NCI-H1930 (cell line): ENCODE measurements around the gene CCDC57.
"Not testable (repeated sequence)": the region's sequence is repeated elsewhere in the genome, so short reads cannot be mapped to it uniquely, and the experiment has no call there.

ENCODE experiments used
- DNase-seq, 2 experiments: peaks; one replicate each; lab custom pipeline; 2025; lab: John Stamatoyannopoulos, UW

Gene CCDC57

DNA sequence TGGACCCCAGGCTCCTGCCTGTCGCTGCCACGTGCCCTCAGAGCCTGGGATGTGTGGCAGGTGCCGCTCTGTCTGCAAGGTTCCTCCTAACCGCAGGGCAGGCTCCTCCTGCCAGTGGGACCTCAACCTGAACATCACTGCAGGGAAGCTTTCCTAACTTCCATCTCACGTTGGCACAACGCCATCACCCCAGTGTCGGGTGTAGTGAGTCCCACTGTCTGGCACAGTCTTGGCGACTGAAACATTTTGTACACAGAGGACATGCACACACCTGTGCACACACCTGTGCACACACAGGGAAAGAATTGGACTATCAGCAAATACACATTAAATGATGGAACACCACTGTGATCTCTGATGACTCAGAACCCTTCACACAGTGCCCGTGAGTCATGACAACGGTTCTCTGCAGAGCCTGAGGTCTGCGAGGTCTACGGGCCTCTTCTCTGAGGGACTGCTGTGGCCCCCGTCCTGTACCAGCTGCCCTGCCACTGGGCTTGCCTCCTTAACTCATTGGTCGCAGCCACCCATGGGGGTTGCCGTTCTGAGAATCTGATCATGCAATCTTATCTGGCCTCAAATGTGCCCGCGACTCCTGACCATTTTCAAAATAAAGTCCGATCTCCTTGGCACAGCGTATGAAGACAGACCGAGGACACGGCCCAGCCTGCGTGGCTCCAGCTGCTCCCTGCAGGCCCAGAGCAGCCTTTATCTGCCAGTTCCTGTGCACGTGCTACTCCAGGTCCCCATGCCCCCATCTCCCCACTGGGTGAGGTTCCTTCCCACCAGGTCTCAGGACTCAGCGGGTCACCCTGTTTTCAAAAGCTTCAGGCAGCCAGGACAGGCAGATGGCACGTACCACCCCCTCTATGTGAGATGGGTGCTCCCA is 7.6 kb downstream of the CCDC57 start:
- DNase-seq: no peak

DNA sequence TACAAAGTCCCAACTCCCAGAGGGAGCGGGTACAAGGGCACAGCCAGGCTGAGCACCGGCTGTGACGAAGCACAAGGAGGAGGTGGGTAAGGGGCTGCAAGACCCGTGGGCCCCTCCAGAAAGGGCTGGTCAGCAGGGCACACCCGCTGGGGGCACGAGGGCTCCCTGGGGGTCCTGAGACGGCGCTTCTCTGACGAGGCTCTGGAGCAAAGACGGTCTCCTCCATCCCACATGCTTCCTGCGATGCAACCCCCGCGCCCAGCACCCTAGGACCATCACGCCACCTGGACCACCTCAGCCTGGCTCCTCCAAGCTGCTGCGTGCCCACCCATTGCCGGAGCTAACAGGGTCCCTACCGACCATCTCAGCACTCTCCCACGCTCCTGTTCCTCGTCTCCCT is 8.7 kb downstream of the CCDC57 start:
- DNase-seq: no peak

DNA sequence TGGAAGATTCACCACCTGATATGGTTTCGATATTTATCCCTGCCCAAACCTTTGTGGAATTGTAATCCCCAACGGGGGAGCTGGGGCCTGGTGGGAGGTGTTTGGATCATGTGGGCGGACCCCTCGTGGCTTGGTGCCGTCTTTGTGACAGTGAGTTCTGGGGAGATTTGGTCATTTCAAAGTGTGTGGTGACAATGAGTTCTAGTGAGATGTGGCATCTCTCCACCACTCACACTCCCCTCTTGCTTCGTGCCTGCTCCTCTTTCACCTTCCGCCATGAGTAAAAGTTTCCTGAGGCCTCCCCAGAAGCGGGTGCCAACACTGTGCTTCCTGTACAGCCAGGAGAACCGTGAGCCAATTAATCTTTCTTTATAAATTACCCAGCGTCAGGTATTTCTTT is 9.7 kb downstream of the CCDC57 start:
- no peak for DNase-seq

DNA sequence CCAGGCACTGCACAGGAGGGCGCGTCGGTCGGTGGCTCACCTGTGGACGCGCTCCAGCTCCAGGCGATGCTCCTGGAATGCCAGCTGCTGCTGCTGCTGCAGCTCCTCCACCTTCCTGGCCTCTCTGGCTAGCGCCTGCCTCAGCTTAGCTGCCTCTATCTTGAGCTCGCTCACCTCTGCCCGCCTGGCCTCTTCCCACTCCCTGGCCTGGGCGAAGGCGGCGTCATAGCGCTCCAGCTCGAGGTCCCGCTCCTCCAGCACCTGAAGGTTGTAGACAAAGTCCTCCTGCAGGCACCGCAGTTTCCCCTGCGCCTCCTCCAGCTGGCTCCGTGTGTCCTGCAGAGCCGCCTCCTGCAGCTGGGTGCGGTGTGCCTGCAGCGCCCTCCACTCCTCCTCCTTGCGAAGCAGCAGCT is 11.1 kb downstream of the CCDC57 start:
- no peak for DNase-seq

DNA sequence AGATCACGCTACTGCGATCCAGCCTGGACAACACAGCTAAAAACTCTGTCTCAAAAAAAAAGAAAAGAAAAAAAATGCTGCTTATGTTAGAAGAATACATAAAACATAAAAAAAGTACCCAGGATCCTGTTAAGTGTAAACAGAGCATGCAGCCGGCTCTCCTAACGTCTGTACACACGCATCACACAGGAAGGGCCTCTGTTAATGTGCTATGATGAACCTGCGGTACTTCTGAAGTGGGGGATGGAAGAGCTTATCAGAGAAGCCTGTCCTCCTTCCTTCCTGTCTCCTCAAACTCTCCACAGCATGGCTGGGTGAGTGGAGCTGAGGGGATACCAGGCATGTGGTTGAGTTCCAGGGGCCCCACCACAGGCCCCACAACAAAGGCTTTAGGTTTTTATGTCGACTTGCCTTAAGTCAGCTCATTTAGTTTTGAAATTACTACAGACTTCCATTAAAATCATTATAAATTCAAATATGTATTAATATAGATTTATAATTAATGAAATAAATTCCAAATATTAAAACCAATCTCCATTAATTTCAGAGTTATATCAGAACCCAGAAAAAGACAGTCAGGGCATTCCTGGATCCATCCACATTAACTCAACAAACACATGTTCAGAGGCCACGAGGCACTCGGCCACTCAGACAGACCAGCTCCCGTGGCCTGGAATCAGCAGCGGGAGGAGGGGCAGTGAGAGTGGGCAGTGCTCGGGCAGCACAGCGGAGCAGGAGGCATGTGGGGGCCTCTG is 11.7 kb downstream of the CCDC57 start:
- no peak for DNase-seq

DNA sequence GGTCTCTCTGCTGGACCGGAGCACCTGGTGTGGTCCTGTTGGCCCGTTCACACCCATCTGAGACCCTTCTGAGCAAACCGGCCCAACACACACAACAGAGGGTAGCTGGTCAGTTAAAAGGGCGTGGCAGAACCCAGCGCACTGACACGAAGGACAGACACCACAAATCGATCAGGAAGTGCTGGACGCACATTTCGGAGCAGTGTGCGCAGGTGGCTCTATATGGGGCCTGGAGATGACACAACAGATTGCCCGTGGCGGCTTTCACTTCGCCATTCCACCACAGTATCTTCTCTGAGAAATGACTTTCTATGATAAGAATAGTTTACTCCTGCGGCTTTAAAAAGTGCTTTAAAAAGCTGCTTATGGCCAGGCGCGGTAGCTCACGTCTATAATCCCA is 12.5 kb downstream of the CCDC57 start:
- no peak for DNase-seq

DNA sequence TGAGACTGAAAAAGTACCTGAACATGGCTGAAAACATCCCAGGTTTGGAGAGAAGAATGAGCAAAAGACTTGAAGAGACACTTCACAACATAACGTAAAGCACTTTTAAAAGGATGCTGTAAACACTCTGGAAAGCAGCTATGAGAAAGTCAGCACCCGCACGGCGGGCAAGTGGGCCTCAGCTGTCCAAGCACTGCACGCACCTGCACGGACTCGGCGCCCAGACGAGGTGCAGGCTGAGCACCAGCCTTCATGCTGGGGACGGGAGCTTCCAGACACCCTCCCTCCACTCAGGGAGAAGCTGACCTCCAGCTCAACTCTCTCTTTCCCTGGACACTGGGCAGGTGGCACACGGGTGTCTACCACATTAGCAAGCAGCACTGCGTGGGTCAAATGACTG is 13.1 kb downstream of the CCDC57 start:
- no peak for DNase-seq

DNA sequence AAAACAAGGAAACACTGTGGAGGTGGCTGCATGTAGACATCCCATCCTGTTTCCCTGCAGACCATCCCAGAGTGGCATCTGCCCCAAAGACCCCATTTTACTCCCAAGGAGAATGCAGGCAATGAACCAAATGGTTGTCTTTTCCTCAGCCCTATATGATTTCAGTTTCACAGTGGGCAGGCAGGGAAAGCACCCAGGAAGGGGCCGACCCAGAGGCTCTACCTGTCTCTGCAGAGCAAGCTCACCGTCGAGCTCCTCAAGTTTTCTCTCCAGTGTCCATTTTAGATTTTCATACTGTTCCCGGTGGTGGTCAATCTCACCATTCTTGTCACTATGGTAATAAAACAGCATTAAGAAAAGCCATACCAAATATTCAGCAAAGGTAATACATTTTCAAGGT is 14.6 kb downstream of the CCDC57 start:
- DNase-seq: no peak

DNA sequence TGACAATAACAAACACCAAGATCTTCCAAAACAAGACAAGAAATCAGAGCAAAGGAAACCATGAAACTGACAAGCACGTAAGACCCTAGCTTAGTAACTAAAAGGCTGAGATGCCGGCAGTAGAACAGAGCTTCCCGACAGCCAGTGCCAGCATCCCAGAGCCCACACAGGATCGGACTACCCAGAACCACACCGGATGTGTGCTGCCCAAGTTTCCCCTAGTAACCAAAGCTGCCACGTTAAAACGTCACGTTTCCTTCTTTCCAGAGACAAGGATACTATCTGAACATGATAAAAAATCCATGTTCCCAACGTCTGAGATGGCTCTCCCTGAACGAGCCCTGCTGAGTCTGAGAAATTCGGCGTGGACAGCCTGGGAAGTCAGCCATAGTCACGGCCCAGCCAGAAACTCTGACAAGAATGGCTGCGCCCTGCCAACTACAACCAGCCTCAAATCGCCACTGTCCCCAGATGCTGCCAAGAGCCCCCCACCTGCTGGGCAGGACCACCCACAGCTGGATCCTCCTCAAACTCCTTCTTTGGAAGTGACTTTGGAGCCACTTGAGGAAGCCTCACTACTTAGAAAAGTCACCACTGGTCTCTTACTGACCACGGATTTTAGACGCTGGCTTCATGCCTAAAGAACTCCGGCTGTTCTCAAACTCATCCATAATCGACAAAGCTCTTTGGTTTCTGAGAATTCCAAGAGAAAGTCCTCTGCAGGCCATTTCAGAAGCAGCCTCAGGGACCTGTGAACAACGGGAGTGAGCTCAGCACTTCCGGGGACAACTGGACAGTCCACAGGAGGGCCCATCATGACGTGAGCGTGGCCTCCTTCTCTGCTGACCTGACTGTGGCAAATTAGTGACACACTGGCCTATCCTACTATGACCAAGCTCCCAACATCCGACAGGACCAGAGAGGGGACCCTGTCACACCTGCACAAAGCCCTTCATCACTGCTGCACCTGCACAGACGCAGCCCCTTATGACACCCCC is 16.7 kb downstream of the CCDC57 start:
- DNase-seq: no peak

DNA sequence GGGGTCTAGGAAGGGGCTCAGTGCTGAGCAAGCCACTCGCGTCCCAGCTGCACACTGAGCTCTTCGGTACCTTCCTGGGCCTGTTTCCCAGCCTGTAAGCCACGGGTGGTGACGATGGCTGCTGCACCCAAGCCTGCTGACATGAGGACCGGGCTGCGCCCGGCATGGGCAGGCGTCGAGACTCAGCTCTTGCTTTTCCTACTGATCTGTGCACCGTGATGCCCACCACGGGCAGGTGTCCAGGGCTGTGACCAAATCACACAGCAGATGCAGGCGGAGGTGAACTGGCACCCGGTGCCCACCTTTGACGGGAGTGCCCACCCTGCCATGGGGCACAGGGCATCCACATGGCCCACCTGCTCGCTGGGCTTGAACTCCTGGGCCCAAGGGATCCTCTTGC is 17.9 kb downstream of the CCDC57 start:
- no peak for DNase-seq

DNA sequence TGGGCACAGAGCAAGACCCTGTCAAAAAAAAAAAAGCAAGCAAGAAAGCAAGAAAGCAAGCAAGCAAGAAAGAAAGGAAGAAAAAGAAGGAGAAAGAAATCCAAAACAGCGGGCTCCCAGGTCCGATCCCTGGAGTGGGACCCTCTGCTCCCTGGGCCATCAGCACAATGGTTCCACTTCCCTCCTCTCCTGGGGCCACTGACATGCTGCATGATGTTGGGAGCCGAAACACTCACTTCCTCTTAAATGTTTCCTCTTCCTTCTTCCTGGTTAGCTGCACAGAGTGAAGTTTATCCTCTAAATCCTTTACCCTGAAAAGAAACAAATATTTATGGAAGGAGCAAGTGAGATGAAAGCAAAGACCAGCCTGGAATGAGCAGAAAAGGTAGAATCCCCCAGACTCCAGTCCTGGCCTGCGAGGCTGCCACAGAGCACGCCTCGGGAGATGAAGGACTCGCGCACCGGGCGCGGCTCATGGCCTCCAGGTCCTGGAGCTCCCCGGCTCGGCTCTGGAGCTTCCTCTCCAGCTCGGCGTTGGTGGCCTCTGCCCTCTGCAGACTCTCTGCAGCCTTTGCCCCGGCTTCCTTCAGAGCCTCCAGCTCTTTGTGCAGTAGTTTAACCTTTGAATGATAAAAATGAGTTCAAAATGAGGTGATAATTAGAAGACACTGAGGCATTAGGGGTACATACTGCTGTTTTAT is 19.0 kb downstream of the CCDC57 start:
- no peak for DNase-seq

DNA sequence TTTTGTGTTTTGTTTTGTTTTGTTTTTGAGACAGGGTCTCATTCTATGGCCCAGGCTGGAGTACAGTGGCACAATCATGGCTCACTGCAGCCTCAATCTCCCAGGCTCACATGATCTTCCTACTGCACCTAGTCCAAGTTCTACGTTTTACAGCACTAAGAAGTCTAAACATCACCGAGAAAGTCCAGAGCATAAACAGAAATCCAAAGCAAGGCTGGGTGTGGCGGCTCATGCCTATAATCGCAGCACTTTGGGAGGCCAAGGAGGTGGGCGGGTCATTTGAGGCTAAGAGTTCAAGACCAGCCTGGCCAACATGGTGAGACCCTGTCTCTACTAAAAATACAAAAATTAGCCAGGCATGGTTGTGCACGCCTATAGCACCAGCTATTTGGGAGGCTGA is 19.6 kb downstream of the CCDC57 start:
- DNase-seq: not testable (repeated sequence)

DNA sequence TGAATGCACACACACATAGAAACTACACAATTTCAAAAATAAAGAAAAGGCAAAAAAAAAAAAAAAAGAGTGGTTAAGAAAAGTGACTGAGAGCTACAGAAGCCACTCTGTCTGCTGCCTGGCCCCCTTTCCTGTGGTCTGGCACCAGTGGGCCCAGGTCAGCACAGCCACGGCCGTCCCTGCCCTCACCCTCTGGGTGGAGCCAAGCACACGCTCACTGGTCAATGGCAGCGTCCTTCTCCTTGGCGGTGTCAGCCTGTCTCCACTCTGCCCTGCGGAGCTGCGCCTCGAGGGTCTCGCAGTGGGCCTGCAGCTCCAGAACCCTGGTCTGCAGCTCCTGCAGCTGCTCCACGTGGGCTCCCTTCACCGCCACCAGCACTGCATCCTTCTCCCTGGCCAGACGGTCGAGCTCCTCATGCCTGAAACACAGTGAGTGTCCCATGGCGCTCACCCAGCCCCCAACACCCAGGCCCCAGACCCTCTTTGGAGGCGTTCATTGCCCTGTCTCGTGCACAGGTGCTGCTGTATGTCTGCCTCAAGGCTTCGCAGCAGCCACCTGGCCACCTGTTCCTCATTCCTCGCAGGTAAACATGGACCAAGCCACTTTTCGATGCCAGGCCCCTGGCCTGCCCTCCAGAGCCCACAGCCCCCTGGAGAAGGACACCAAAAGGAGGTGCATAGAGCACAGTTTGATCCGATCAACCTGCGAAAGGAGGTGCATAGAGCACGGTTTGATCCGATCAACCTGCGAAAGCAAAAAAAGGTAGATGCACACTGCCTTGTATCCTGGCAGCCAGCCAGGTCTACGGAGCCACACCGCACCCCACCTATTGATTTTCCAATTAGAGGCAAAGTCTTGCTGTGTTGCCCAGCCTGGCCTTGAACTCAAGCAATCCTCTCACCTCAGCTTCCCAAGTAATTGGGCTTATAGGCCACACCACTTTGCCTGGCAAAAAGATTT is 24.4 kb downstream of the CCDC57 start:
- no peak for DNase-seq

DNA sequence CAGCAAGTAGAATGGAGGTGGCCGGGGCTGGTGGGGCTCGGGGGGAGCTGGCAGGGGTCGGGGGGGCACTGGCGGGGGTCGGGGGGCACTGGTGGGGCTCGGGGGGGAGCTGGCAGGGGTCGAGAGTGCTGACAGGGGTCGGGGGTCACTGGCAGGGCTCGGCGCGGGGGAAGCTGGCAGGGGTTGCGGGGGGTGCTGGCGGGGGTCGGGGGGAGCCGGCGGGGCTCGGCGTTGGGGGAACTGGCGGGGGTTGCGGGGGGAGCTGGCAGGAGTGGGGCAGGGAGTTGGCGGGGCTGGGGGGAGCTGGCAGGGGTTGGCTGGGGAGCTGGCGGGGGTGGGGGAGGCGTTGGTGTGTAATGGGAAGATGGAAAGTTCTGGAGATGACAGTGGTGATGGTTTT is 25.1 kb downstream of the CCDC57 start:
- DNase-seq: no peak

DNA sequence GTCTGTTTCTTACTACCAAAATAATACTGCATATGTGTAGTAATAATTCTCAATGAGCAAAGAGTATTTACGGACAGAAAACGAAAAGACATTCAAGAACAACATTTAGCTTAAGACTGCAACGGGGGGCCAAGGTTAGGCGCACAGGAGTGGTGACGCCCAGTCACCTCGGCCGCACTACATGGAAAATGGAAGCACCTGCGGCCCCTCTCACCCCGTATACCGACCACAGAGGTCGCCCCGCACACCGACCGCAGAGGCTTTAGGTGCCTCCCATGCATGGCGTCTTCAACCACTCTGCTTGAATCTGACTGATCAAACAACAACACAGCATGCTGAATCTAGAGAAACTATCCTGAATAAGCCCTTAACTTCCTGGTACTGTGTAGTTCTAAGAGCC is 26.4 kb downstream of the CCDC57 start:
- DNase-seq: no peak

DNA sequence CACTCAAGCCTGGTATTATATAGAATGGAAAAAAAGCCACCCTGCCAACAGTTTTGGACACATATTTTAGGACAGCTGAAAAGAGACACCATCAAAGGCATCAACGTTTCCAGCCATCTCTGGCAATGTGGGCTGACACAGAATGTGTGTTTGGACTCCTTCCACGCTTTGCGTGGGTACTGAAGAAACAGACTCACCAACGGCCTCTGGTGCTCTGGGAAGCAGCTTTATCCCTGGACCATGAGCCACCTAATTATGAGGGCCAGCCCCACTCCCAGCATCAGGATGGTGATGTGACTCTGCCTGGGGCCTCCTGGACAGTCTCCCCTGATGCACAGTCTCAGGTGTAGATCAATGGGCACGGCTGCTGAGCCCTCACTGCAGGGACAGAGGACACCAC is 27.9 kb downstream of the CCDC57 start:
- DNase-seq: no peak

DNA sequence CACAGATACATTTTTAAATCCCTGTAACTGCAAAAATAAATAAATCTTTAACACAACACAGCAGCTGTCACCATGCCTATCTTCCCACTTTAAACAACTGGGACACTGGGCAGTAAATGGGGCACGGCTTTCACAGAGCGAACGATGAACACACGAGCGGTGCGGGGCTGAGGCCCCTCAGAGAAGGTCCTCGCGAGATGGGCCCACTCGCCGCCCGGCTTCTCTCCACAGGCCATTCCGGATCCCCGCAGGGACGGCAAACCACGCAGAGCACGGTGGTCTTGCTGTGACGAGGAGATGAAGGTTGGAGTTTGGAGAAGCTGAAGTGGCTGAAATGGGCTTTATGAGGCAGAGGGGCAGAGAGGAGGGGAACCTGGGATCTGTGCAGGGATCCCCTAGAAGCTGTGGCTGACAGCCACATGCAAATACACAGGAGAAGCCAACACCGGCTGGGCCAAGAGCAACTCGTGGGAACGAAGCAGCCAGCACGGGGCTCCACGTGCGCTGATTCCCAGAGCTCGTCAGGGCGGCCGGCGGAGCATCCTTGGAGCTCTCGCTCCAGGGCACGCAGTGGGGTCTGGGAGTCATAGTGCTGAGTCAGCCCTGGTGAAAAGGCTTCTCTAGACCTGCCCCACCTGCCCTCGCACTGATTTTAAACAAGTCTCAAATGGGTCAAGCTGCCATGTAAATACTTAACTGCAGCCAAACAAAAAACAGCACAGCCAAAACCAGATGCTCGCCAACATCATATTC is 31.7 kb downstream of the CCDC57 start:
- DNase-seq: no peak

DNA sequence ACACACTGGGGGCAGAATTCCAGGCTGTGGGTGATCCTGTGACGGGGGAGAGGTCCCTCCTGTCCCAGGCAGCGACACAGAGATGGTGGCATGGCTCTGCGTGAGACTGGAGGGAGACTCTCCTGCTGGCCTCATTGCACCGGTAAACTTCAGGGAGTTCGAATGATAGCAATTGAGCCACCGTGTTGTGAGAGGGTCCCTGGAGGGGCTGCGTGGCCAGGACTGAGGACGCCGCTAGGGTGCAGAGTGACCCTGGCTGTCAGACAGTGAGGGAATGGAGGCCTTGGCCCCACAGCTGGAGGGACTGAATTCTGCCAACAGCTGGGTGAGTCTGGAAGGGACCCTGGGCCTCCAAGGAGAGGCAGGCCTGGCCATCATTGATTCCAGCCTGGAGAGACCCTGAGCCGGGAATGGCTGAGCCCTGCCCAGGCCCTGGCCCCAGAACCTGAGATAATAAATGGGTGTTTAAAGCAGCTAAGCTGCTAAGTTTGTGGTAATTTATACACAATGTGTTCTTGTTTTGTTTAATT is 32.6 kb downstream of the CCDC57 start:
- no peak for DNase-seq

DNA sequence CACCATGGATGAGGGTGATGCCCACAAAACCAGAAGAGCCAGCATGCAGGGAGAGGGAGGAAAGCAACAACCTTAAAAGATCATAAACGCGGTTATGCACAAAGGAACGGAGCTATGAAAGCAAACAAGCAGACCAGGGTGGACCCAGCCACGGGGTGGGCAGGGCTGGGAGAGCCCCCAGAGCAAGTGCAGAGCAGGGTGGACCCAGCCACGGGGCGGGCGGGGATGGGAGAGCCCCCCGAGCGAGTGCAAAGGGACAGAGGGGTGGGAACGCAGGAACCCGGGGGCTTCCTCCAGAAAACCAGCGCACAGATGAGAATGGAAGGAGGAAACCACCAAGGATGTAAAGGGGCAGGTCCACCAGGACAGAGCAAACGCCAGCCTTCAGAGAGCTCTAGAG is 33.2 kb downstream of the CCDC57 start:
- no peak for DNase-seq
